ENCODE results near the gene ASB5. TPM values are rescaled to one million over a fixed set of nuclear protein-coding genes. Genes with fewer than 3 reads are reported as not detected.

Gene ASB5
- total RNA-seq, 1 experiment from 2014 or later, result not detected

- Mint-ChIP-seq H3K27me3 (ENCODE audit: unreplicated experiment) (no peaks in the 10 kb centered on the region), H3K9me3 (ENCODE audit: low read depth, unreplicated experiment) (no peaks in the 10 kb centered on the region), H3K36me3 (ENCODE audit: insufficient read depth, unreplicated experiment) (no peaks in the 10 kb centered on the region), H3K4me1 (ENCODE audit: low read depth, unreplicated experiment) (peaks cover 10% of the 10 kb centered on the region), H3K4me3 (ENCODE audit: low read depth, unreplicated experiment) (no peak overlapping the region), H3K27ac (ENCODE audit: unreplicated experiment) (no peak overlapping the region)
- intact Hi-C loops (cut with micrococcal nuclease; ENCODE audit: unreplicated experiment), result no loop called here
- BruUV-seq (replicated peaks), result no TSS peak
- no peak for TF ChIP-seq CTCF (IDR thresholded peaks at IDR 0.05; ENCODE audit: unreplicated experiment)
- no peak for DNase-seq
- CTCF ChIA-PET, result no interaction called here
Measured at GRCh38 chr4:176187624-176188023, 81.4 kb downstream of the ASB5 start.

DNA sequence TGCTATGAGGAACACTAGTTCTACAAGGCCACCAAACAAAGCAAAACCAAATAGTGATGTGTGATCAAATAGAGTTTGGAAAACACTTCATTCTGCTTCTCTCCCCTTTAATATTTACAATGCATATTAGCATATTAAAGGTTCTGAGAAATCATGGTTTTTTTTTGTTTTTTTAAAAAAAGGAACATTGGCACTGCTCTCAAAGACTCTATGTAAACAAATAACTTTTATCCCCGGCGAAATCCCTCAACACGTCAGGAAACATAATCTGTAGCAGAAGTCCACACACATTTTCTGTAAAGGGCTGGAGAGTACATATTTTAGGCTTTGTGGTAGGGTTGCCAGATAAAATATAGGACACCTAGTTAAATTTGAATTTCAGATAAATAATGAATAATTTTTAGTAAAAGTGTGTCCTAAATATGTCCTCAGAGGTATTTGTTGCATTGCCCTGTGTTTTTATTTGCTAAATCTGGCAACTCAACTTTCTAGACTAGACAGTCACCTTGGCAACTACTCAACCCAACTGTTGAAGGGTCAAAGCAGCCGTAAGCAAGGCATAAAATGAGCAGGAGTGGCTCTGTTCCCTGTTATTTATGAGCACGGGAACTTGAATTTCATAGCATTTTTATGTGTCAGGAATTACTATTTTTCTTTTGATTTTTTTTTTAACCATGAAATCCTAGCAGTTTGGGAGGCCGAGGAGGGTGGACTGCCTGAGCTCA lies 82.2 kb downstream of the ASB5 start:
- H3K4me1 Mint-ChIP-seq (ENCODE audit: low read depth, unreplicated experiment), result peaks cover 10% of the 10 kb centered on the region
- intact Hi-C loops (cut with micrococcal nuclease; ENCODE audit: unreplicated experiment), result no loop called here
- no peak overlapping the region for H3K27ac Mint-ChIP-seq (ENCODE audit: unreplicated experiment)
- H3K36me3 Mint-ChIP-seq (ENCODE audit: insufficient read depth, unreplicated experiment), result no peaks in the 10 kb centered on the region
- no peak for DNase-seq
- H3K9me3 Mint-ChIP-seq (ENCODE audit: low read depth, unreplicated experiment), result no peaks in the 10 kb centered on the region
- CTCF ChIA-PET, result no interaction called here
- no TSS peak for BruUV-seq (replicated peaks)
- H3K27me3 Mint-ChIP-seq (ENCODE audit: unreplicated experiment), result no peaks in the 10 kb centered on the region
- TF ChIP-seq CTCF (IDR thresholded peaks at IDR 0.05; ENCODE audit: unreplicated experiment), result no peak
- H3K4me3 Mint-ChIP-seq (ENCODE audit: low read depth, unreplicated experiment), result no peak overlapping the region

GRCh38 chr4:176186067-176186466 lies 83.0 kb downstream of the ASB5 start:
- CTCF ChIA-PET, result no interaction called here
- H3K36me3 Mint-ChIP-seq (ENCODE audit: insufficient read depth, unreplicated experiment), result no peaks in the 10 kb centered on the region
- H3K27ac Mint-ChIP-seq (ENCODE audit: unreplicated experiment), result no peak overlapping the region
- intact Hi-C loops (cut with micrococcal nuclease; ENCODE audit: unreplicated experiment), result no loop called here
- no peak overlapping the region for H3K4me3 Mint-ChIP-seq (ENCODE audit: low read depth, unreplicated experiment)
- no peak for DNase-seq
- peaks cover 10% of the 10 kb centered on the region for H3K4me1 Mint-ChIP-seq (ENCODE audit: low read depth, unreplicated experiment)
- TF ChIP-seq CTCF (IDR thresholded peaks at IDR 0.05; ENCODE audit: unreplicated experiment), result no peak
- H3K9me3 Mint-ChIP-seq (ENCODE audit: low read depth, unreplicated experiment), result no peaks in the 10 kb centered on the region
- BruUV-seq (replicated peaks), result no TSS peak
- H3K27me3 Mint-ChIP-seq (ENCODE audit: unreplicated experiment), result no peaks in the 10 kb centered on the region

DNA sequence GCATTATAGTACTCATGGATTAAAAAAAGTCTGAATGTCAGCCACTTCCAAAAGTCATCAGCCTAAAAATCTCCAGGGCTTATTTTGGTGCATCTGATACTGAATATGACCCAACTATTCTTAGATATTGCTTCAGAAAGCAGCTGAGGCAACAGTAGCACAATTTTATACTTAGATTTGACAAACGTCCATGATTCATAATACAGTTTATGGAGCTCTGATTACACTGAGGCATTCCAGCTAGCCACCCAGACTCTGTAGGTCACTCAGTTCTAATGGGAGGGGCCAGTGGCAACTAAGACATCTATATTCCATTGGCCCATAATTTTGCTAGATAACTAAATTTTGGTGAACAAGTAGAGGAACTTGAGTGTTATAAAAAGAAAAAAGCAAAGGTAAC lies 84.0 kb downstream of the ASB5 start:
- Mint-ChIP-seq H3K36me3 (ENCODE audit: insufficient read depth, unreplicated experiment) (no peaks in the 10 kb centered on the region), H3K4me3 (ENCODE audit: low read depth, unreplicated experiment) (no peak overlapping the region), H3K27me3 (ENCODE audit: unreplicated experiment) (no peaks in the 10 kb centered on the region), H3K4me1 (ENCODE audit: low read depth, unreplicated experiment) (peaks cover 10% of the 10 kb centered on the region), H3K27ac (ENCODE audit: unreplicated experiment) (no peak overlapping the region), H3K9me3 (ENCODE audit: low read depth, unreplicated experiment) (no peaks in the 10 kb centered on the region)
- intact Hi-C loops (cut with micrococcal nuclease; ENCODE audit: unreplicated experiment), result no loop called here
- BruUV-seq (replicated peaks), result no TSS peak
- no peak for TF ChIP-seq CTCF (IDR thresholded peaks at IDR 0.05; ENCODE audit: unreplicated experiment)
- CTCF ChIA-PET, result no interaction called here
- DNase-seq, result no peak

Other genes with a start within 250 kb of the ASB5 start
- gene WDR17, start 203.4 kb downstream of the ASB5 start, total RNA-seq (2022), result 6.3 and 7.6 TPM in 2 replicates
- not detected in 2 replicates for gene SPATA4, start 73.6 kb downstream of the ASB5 start, total RNA-seq (2022)
- gene SPCS3, start 50.7 kb upstream of the ASB5 start, total RNA-seq (2022), result 82.8 and 94.6 TPM in 2 replicates